ENCODE measurements around the gene FHDC1. TPM values are rescaled to one million over a fixed set of nuclear protein-coding genes. Genes with fewer than 3 reads are reported as not detected.

Gene FHDC1
- total RNA-seq, 4 donors from 2014 or later = 4.5 to 12.8 (median 8.5) TPM

GRCh38 chr4:152936446-152937335 lies 568 bp downstream of the FHDC1 start:
- peaks cover 6 to 59% (median 8%) of the 10 kb centered on the region in 3 donors for H3K4me1 ChIP-seq
- H3K36me3 ChIP-seq = no peaks in the 10 kb centered on the region

GRCh38 chr4:152937336-152938236 lies 1.5 kb downstream of the FHDC1 start:
- DNase-seq = no peak
- 0 to 3% methylated on average over 8 to 11 of the region's 91 CpGs for WGBS, 2 donors
- TF ChIP-seq POLR2A (IDR thresholded peaks at IDR 0.05) = peak in 1 of 4 donors; percentile 37
- no peak for TF ChIP-seq CTCF (IDR thresholded peaks at IDR 0.05)
- intact Hi-C loops (cut with DNase I) = no loop called here
- peak overlapping the region; percentile 76 to 85 (median 80) for H3K27ac ChIP-seq
- peaks cover 0 to 48% (median 0%) of the 10 kb centered on the region in 4 donors for H3K27me3 ChIP-seq
- H3K4me1 ChIP-seq = peaks cover 6 to 59% (median 8%) of the 10 kb centered on the region in 3 donors
- no peaks in the 10 kb centered on the region for H3K9me3 ChIP-seq
- no peaks in the 10 kb centered on the region for H3K36me3 ChIP-seq
- peak overlapping the region; percentile 71 to 91 (median 86) for H3K4me3 ChIP-seq

More at GRCh38 chr4:152936446-152937335, 568 bp downstream of the FHDC1 start:
- intact Hi-C loops (cut with DNase I) = no loop called here
- TF ChIP-seq CTCF (IDR thresholded peaks at IDR 0.05) = peak in 1 of 6 experiments; percentile 2
- TF ChIP-seq POLR2A (IDR thresholded peaks at IDR 0.05) = no peak
- peak overlapping the region; percentile 76 to 85 (median 80) for H3K27ac ChIP-seq
- peaks cover 0 to 48% (median 0%) of the 10 kb centered on the region in 4 donors for H3K27me3 ChIP-seq
- WGBS, 2 donors = 0% methylated on average over 3 to 10 of the region's 93 CpGs
- no peaks in the 10 kb centered on the region for H3K9me3 ChIP-seq
- peak overlapping the region; percentile 71 to 91 (median 86) for H3K4me3 ChIP-seq
- DNase-seq = no peak

GRCh38 chr4:152938237-152938947 lies 2.3 kb downstream of the FHDC1 start:
- H3K36me3 ChIP-seq = peaks cover 0 to 6% (median 0%) of the 10 kb centered on the region in 3 donors
- H3K27ac ChIP-seq = peak overlapping the region in 2 of 4 donors; percentile 80 to 85
- H3K4me1 ChIP-seq = peaks cover 6 to 60% (median 8%) of the 10 kb centered on the region in 3 donors
- peaks cover 0 to 48% (median 0%) of the 10 kb centered on the region in 4 donors for H3K27me3 ChIP-seq
- peak overlapping the region; percentile 71 to 91 (median 86) for H3K4me3 ChIP-seq
- intact Hi-C loops (cut with DNase I) = no loop called here
- WGBS, 2 donors = 17 to 25% methylated on average over 17 of the region's 17 CpGs
- H3K9me3 ChIP-seq = no peaks in the 10 kb centered on the region
- TF ChIP-seq POLR2A (IDR thresholded peaks at IDR 0.05) (no peak), CTCF (IDR thresholded peaks at IDR 0.05) (no peak)
- no peak for DNase-seq

- peaks cover 0 to 48% (median 0%) of the 10 kb centered on the region in 4 donors for H3K27me3 ChIP-seq
- TF ChIP-seq CTCF (IDR thresholded peaks at IDR 0.05) = no peak
- TF ChIP-seq POLR2A (IDR thresholded peaks at IDR 0.05) = no peak
- H3K36me3 ChIP-seq = peaks cover 0 to 17% (median 0%) of the 10 kb centered on the region in 3 donors
- H3K4me1 ChIP-seq = peaks cover 6 to 72% (median 8%) of the 10 kb centered on the region in 3 donors
- no peak overlapping the region for H3K27ac ChIP-seq
- DNase-seq = no peak
- intact Hi-C loops (cut with DNase I) = no loop called here
- 95 to 100% methylated on average over 2 of the region's 2 CpGs for WGBS, 2 donors
- H3K9me3 ChIP-seq = no peaks in the 10 kb centered on the region
- no peak overlapping the region for H3K4me3 ChIP-seq
Observed at GRCh38 chr4:152939621-152940020, 3.5 kb downstream of the FHDC1 start.

Data from esophagus squamous epithelium (tissue), 5 donors.